Stimulated activated CD4-positive, alpha-beta T cell treated with anti-CD3 and anti-CD28 coated beads, Interleukin-15, amount 100 ng/mL, for 1 hour (primary cell): ENCODE data around the gene MTHFR.

ENCODE experiments used
- DNase-seq, 2 donors: peaks; one replicate each; pipeline ENCODE4 v3.0.0-alpha.2; 2020; ENCODE audit warnings: low read depth in 1 of 2, low spot score in 1 of 2

Gene MTHFR

GRCh38 chr1:11735854-11736745 lies 69.7 kb downstream of the MTHFR start, which contains the start of gene AGTRAP:
AGTRAP (plus strand) TSS chr1:11736136; CDS start chr1:11736209, 73 bp downstream.
- DNase-seq: peak; percentile 69 to 76
